HCT116 (cell line): ENCODE measurements around the gene TFF3. TPM values are rescaled to one million over a fixed set of nuclear protein-coding genes. Genes with fewer than 3 reads are reported as not detected.

Source experiments
- ATAC-seq: fragments of 200-7000 bp; cut with Tn5 transposase; 2 replicates; pipeline ENCODE4 v1.9.1; 2020; ENCODE audit warnings: mild to moderate bottlenecking, moderate library complexity
- BruUV-seq: library from RNA; stranded (reverse); fragments of 400-500 nt; replicated peaks from 2 replicates; lab custom pipeline; 2021; lab: Mats Ljungman, UMichigan
- CTCF ChIA-PET: fragments of 300-600 bp; sonication (Branson Sonifier 250); formaldehyde crosslinking; loops from one replicate; lab custom pipeline; 2021; ENCODE audit warnings: antibody characterized with exemption; lab: Charles Lee
- POLR2A ChIA-PET: fragments of 300-600, 350-600 bp; sonication (Branson Sonifier 250); formaldehyde crosslinking; loops from one replicate; lab custom pipeline; 2021; ENCODE audit warnings: antibody characterized with exemption; lab: Charles Lee
- RAD21 ChIA-PET, 2 experiments: fragments of 300-600 bp; sonication (Branson Sonifier 250); formaldehyde crosslinking; loops; one replicate each; lab custom pipeline; 2023; ENCODE audit warnings: low total read pairs in 2 of 2; ENCODE audit not compliant: uncharacterized antibody in 2 of 2, unreplicated experiment in 2 of 2, low non-redundant PET in 1 of 2; lab: Charles Lee
- DNase-seq: peaks from one replicate; pipeline ENCODE4 v3.0.0-alpha.2; 2010; ENCODE audit warnings: low read depth, low spot score
- H2AFZ ChIP-seq: fragments of 200-600 bp; shearing (Covaris generic), sonication (generic); 2 replicates; pipeline ENCODE4 v1.6.1; 2017; ENCODE audit warnings: low read depth, mixed run types, mixed read lengths, antibody characterized with exemption, low read length; ENCODE audit not compliant: poor library complexity, severe bottlenecking
- H3K27ac ChIP-seq: 2 replicates; pipeline ENCODE4 v1.5.1; 2012; ENCODE audit warnings: low read depth, low read length
- H3K27me3 ChIP-seq: fragments of 200-600 bp; sonication (generic); 2 replicates; pipeline ENCODE4 v1.6.1; 2016; ENCODE audit warnings: mixed run types, low read length, mixed read lengths; ENCODE audit not compliant: insufficient read depth
- H3K36me3 ChIP-seq, 2 experiments: fragments of 200-500 bp in 1 of 2; fragments of 200-600 bp in 1 of 2; sonication (Bioruptor generic) in 1 of 2; sonication (generic) in 1 of 2; 2 replicates each; pipeline versions ENCODE4 v1.5.1 to v1.6.1; 2014 to 2016; ENCODE audit warnings: low read length in 2 of 2, inconsistent platforms in 1 of 2, mixed read lengths in 1 of 2, mixed run types in 1 of 2; ENCODE audit not compliant: insufficient read depth in 2 of 2, control insufficient read depth in 1 of 2
- H3K4me1 ChIP-seq, 2 experiments: fragments of 200-600 bp in 1 of 2; sonication (generic) in 1 of 2; 2 replicates each; pipeline versions ENCODE4 v1.5.1 to v1.6.1; 2012 to 2017; ENCODE audit warnings: low read length in 2 of 2, inconsistent platforms in 1 of 2, mild to moderate bottlenecking in 1 of 2, mixed read lengths in 1 of 2, mixed run types in 1 of 2, moderate library complexity in 1 of 2; ENCODE audit not compliant: insufficient read depth in 2 of 2, control insufficient read depth in 1 of 2
- H3K4me2 ChIP-seq: fragments of 200-600 bp; sonication (generic); 2 replicates; pipeline ENCODE4 v1.6.1; 2017; ENCODE audit warnings: mixed run types, low read length, mixed read lengths
- H3K4me3 ChIP-seq, 2 experiments: fragments of 200-600 bp in 1 of 2; sonication (generic) in 1 of 2; replicated peaks in 1 of 2; 2 replicates each; pipeline ENCODE4 v1.5.1; 2011 to 2016; ENCODE audit warnings: low read length in 2 of 2, control low read depth in 1 of 2, low read depth in 1 of 2, mild to moderate bottlenecking in 1 of 2, mixed read lengths in 1 of 2, mixed run types in 1 of 2
- H3K79me2 ChIP-seq: fragments of 200-600 bp; sonication (generic); 2 replicates; pipeline ENCODE4 v1.6.1; 2017; ENCODE audit warnings: mild to moderate bottlenecking, mixed run types, low read length, moderate library complexity, mixed read lengths; ENCODE audit not compliant: insufficient read depth
- H3K9ac ChIP-seq: fragments of 200-600 bp; sonication (generic); 2 replicates; pipeline ENCODE4 v1.6.1; 2016; ENCODE audit warnings: low read length, mixed read lengths
- H3K9me2 ChIP-seq: fragments of 200-600 bp; sonication (generic), shearing (Covaris generic); 2 replicates; pipeline ENCODE4 v1.6.1; 2017; ENCODE audit warnings: mixed run types, mild to moderate bottlenecking, moderate library complexity; ENCODE audit not compliant: insufficient read depth
- H3K9me3 ChIP-seq, 2 experiments: fragments of 200-500 bp in 1 of 2; fragments of 200-600 bp in 1 of 2; sonication (Bioruptor generic) in 1 of 2; sonication (generic) in 1 of 2; 2 replicates each; pipeline ENCODE4 v1.6.1; 2014 to 2017; ENCODE audit warnings: low read length in 2 of 2, mixed read lengths in 2 of 2, inconsistent platforms in 1 of 2, low read depth in 1 of 2, mild to moderate bottlenecking in 1 of 2, mixed run types in 1 of 2, moderate library complexity in 1 of 2; ENCODE audit not compliant: control insufficient read depth in 1 of 2, insufficient read depth in 1 of 2
- H4K20me1 ChIP-seq: fragments of 200-600 bp; sonication (generic), shearing (Covaris generic); 2 replicates; pipeline ENCODE4 v1.6.1; 2017; ENCODE audit warnings: mixed run types, mild to moderate bottlenecking, moderate library complexity; ENCODE audit not compliant: insufficient read depth
- CBX3 ChIP-seq: IDR thresholded peaks from 2 replicates; pipeline ENCODE4 v1.6.1; 2012; ENCODE audit warnings: low read depth
- CEBPB ChIP-seq: IDR thresholded peaks from 2 replicates; pipeline ENCODE4 v1.6.1; 2012; ENCODE audit warnings: low read depth
- EGR1 ChIP-seq: IDR thresholded peaks from 2 replicates; pipeline ENCODE4 v1.6.1; 2012; ENCODE audit warnings: low read depth
- EZH2 ChIP-seq: fragments of 200-600 bp; sonication (generic); IDR thresholded peaks from 2 replicates; pipeline ENCODE4 v1.6.1; 2017; ENCODE audit warnings: antibody characterized with exemption, mixed run types
- EZH2phosphoT487 ChIP-seq: fragments of 200-600 bp; IDR thresholded peaks from 2 replicates; pipeline ENCODE4 v1.6.1; 2018; ENCODE audit warnings: antibody characterized with exemption, borderline replicate concordance
- POLR2A ChIP-seq: IDR thresholded peaks from 2 replicates; pipeline ENCODE4 v1.7.0; 2011; ENCODE audit warnings: borderline replicate concordance; ENCODE audit not compliant: insufficient read depth, insufficient read length; ENCODE audit errors: extremely low read depth
- SIN3A ChIP-seq: IDR thresholded peaks from 2 replicates; pipeline ENCODE4 v1.6.1; 2012; ENCODE audit warnings: low read depth
- SRF ChIP-seq: IDR thresholded peaks from 2 replicates; pipeline ENCODE4 v1.6.1; 2012; ENCODE audit warnings: low read depth
- TCF7L2 ChIP-seq: IDR thresholded peaks from 2 replicates; pipeline ENCODE4 v1.7.0; 2011; ENCODE audit warnings: borderline replicate concordance, inconsistent platforms; ENCODE audit not compliant: insufficient read depth, insufficient read length; ENCODE audit errors: extremely low read depth
- YY1 ChIP-seq: IDR thresholded peaks from 2 replicates; pipeline ENCODE4 v1.6.1; 2011; ENCODE audit warnings: low read length, low read depth, moderate library complexity, mild to moderate bottlenecking; ENCODE audit not compliant: insufficient replicate concordance; ENCODE audit errors: extremely low read depth
- ZFX ChIP-seq: fragments of 450-650 bp; IDR thresholded peaks from 2 replicates; pipeline ENCODE4 v1.6.1; 2017
- ZNF274 ChIP-seq: fragments of 200-500 bp; sonication (Bioruptor generic); IDR thresholded peaks from 2 replicates; pipeline ENCODE4 v1.6.1; 2014; ENCODE audit warnings: mild to moderate bottlenecking, low read depth, low read length, inconsistent platforms
- intact Hi-C: fragments of 100-400 bp; cut with micrococcal nuclease; formaldehyde crosslinking; loops from 2 replicates; pipeline ENCODE4 v1.10.0; 2022
- total RNA-seq: library from RNA; stranded (reverse); gene quantifications from one replicate; pipeline ENCODE4 v1.2.1, GENCODE V29; 2021; ENCODE audit not compliant: unreplicated experiment
- TF ChIP-seq, protein P1 (sequence below): IDR thresholded peaks from 2 replicates; pipeline ENCODE4 v1.6.1; 2012

Gene TFF3
- total RNA-seq, 1 experiment from 2014 or later = 0.22 TPM

GRCh38 chr21:42291003-42291750 lies 24.0 kb downstream of the TFF3 start:
- Histone ChIP-seq H3K36me3 (no peaks in the 10 kb centered on the region), H3K9ac (no peak overlapping the region), H2AFZ (no peak overlapping the region), H3K4me3 (no peak overlapping the region), H3K4me2 (no peak overlapping the region), H3K9me3 (no peaks in the 10 kb centered on the region; a peak in 1 of 4 replicates), H3K79me2 (no peaks in the 10 kb centered on the region), H3K9me2 (no peaks in the 10 kb centered on the region), H3K27me3 (no peaks in the 10 kb centered on the region), H3K4me1 (no peaks in the 10 kb centered on the region), H3K27ac (no peak overlapping the region), H4K20me1 (no peaks in the 10 kb centered on the region)
- POLR2A ChIA-PET = no interaction called here
- no TSS peak for BruUV-seq
- intact Hi-C loops = no loop called here
- ATAC-seq (no peak), DNase-seq (no peak)
- TF ChIP-seq EZH2phosphoT487 (no peak), CBX3 (no peak), EGR1 (no peak), ZFX (no peak), ZNF274 (no peak), TCF7L2 (no peak), SRF (no peak), SIN3A (no peak), EZH2 (no peak), YY1 (no peak), CEBPB (no peak)
- RAD21 ChIA-PET = no interaction called here
- CTCF ChIA-PET = no interaction called here

- CTCF ChIA-PET = no interaction called here
- no peaks in the 10 kb centered on the region for H3K9me2 ChIP-seq
- intact Hi-C loops = no loop called here
- DNase-seq = no peak
- no peak overlapping the region for H3K27ac ChIP-seq
- ATAC-seq = no peak
- no peak overlapping the region for H2AFZ ChIP-seq
- POLR2A ChIA-PET = no interaction called here
- no peak overlapping the region for H3K4me3 ChIP-seq
- no peaks in the 10 kb centered on the region for H3K36me3 ChIP-seq
- no peaks in the 10 kb centered on the region for H3K79me2 ChIP-seq
- no peaks in the 10 kb centered on the region for H3K4me1 ChIP-seq
- TF ChIP-seq EZH2phosphoT487 (no peak), ZFX (no peak), EZH2 (no peak), POLR2A (no peak), TCF7L2 (no peak)
- TF ChIP-seq, protein P1, sequence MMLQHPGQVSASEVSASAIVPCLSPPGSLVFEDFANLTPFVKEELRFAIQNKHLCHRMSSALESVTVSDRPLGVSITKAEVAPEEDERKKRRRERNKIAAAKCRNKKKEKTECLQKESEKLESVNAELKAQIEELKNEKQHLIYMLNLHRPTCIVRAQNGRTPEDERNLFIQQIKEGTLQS = no peak
- no TSS peak for BruUV-seq
- H3K9me3 ChIP-seq = no peaks in the 10 kb centered on the region; a peak in 1 of 4 replicates
- H4K20me1 ChIP-seq = no peaks in the 10 kb centered on the region
- no peaks in the 10 kb centered on the region for H3K27me3 ChIP-seq
- H3K9ac ChIP-seq = no peak overlapping the region
- H3K4me2 ChIP-seq = no peak overlapping the region
- RAD21 ChIA-PET = no interaction called here
Measured at GRCh38 chr21:42290505-42290904, 24.7 kb downstream of the TFF3 start.
